GM21723 (cell line): ENCODE measurements around the gene MBD5.

ENCODE experiments used
- ATAC-seq: cut with Tn5 transposase; IDR thresholded peaks from one replicate; pipeline ENCODE4 v1.9.1; 2021; ENCODE audit warnings: mild to moderate bottlenecking, moderate library complexity; ENCODE audit not compliant: unreplicated experiment

Gene MBD5

DNA sequence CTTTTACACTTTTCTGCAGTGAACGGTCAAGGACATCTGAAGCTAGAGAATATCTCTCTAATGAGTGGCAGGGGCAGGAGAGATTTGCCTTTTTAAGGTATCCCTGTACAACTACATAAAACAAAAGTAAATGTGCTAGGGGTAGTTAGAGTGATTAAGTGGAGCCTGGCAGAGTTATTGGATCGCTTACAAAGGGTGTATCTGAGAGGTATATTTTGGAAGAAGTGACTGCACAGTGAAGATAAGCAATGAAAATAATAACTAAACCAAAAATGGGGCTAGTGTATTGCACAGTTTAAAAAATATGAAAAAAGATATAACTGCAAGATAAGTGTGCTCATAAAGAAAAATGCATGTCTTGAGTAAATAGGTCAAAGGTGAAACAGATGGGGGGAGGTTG, 430.2 kb downstream of the MBD5 start:
- no peak for ATAC-seq

DNA sequence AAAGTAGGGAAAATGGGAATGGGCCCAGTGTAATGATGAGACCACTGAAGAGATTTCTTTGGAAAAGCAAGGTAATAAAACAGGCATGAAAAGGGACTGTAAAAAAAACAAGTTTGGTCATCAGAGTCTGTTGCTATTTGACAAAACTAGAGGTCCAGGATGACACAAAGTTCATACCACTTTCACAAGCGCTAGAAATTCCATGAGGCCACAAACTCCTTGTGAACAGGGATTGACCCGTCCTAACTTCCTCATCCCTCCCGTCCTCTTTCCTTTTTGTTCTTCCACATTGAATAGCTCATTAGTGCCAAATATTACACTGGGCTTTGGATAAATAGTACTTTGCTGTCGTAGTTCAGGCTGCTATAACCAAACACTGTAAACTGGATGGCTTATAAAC, 434.9 kb downstream of the MBD5 start:
- ATAC-seq, result no peak

DNA sequence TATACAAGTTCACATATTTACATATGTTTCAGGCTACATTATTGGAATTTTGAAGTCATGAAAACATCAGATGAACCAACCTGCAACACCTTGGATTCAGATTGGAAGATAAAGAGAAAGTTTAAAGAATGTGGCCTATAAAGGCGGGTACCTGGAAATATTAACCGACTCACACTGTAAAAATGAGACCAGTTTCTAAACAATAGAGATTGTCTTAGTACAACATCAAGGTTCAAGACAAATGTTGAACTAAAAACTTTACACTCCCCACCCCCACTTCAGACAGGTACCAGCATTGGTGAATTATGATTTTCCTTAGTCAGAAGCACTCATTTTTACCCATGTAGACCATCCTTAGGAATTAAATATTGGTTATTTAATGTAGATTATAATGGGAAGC, 437.3 kb downstream of the MBD5 start:
- ATAC-seq, result no peak

DNA sequence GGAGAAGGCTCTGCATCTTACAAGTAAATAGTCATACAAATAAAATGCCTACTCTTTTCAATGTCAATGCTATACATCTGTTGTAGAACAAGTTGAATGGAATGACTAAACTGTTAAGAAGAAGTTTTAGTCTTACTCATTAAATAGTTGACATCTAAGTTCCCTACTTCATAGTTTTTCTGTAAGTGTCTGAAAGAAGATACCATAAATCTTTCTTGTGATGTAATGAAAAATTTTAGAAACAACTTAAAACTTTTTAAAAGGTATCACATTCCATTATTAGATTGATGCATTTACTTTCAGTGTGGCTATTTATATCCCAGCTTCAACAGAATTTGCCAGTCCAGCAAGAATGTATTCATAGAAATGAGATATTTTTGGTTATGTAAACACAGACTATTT, 438.5 kb downstream of the MBD5 start:
- no peak for ATAC-seq

DNA sequence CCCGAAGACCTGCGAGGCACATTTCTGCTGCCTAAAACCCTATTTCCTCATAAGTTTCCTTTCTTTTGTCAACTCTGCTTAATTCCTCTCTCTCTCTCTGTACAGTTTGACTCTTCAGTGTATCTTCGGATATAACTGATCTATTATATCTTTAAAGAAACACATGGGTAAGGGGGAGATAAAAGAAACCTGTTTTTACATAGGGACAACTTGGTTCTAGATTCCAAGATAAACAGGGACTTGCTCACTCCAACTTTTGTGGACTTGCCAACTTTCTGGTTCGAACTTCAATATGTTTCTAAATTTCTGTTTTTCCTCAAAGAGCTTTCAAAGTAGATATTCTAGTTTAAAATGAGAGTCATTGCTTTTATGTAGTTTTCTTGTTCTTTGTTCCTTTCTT, 441.0 kb downstream of the MBD5 start:
- ATAC-seq, result no peak

DNA sequence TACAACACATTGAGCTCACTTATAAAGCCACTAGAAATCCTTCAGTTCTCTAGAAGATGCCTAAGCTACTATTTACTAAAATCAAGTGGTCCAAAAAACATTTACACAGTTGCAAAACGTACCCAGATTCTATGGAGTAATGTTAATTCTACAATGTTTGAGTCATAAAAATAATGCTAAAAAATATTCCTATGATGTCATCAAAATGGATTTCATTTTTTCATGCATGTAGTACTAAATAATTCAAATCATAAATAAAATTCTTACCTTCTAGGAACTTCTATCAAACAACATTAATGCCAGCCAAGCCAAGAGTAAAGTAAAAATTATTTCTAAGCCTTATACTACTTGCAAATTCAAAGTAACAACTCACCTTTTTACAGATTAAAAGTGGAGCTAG, 454.7 kb downstream of the MBD5 start:
- no peak for ATAC-seq

DNA sequence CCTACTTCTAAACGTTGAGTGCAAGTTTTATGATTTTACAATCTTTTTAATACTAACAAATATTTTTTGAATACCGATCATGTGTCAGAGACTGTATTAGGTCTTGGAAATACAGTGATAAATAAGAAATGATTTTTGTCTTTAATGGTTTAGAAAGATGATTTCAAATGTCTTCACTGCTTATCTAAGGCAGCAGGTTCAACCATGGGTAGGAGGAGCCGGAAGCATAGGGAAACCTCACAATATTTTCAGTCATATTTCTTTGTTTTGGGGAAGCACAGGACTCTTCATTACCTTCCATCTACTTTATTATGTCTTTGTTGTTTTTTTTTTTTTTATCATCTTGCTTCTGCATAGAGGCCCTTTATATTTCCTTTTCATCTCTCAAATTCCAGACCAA, 458.5 kb downstream of the MBD5 start:
- ATAC-seq, result no peak

DNA sequence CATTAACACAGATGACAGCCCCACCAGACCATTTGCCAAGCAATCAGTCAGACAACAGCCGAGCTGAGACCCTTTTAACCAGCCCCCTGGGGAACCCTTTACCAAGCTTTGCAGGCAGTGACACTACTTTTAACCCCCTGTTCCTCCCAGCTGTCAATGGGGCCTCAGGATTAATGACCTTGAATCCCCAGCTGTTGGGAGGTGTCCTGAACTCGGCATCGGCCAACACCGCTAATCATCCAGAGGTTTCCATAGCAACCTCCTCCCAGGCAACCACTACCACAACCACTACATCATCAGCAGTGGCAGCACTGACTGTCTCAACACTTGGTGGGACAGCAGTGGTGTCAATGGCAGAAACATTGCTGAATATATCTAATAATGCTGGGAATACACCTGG, 462.8 kb downstream of the MBD5 start:
- ATAC-seq, result no peak

DNA sequence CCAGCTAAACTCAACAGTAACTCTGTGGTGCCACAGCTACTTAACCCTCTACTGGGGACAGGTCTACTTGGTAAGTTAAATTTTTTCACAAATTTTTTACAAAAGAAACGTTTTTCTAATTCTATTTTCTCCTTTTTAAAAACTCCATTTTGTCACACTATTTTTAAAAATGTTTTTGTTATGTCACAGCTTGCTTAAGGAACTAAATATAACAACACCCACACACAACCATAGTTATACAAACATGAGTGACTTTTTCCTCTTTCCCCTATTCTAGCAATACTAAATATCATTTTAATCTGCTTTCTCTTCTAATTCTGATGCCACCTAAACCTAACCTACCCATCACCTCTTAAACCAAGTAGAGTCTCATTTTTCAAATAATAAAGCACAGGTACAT, 463.2 kb downstream of the MBD5 start:
- ATAC-seq, result no peak

DNA sequence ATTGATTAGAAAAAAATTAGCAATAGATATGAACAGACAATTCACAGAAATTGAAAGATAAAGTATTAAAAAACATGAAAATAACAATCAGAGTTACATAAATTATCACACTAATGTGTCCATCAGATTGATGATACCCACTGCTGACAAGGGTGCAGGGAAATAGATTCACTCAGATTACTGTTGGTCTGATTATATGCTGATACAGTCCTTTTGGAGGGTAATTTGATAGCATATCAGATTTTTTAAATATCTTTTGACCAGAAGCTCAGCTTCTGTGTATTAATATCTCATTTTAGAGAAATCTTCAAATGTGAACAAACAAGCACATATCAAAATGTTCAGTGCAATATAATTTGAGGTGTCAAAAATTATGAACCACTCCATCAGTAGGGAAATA, 465.8 kb downstream of the MBD5 start:
- no peak for ATAC-seq

DNA sequence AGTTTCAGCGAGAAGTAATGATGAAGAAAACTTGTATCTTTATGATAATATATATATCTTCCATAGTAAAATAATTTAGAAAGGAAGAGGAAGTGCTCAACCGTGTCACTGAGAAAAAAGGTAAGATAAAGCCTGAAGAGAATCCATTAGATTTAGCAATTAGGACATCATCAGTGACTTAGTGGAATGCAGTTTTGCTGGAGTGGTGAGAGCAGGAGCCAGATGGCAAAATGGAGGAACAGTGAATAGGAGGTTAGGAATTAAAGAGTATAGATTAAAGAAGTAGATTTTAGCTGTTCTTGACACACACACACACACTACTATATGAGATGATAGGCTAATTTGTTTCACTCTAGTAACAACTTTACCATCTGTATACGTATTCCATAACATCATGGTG, 466.5 kb downstream of the MBD5 start:
- no peak for ATAC-seq

DNA sequence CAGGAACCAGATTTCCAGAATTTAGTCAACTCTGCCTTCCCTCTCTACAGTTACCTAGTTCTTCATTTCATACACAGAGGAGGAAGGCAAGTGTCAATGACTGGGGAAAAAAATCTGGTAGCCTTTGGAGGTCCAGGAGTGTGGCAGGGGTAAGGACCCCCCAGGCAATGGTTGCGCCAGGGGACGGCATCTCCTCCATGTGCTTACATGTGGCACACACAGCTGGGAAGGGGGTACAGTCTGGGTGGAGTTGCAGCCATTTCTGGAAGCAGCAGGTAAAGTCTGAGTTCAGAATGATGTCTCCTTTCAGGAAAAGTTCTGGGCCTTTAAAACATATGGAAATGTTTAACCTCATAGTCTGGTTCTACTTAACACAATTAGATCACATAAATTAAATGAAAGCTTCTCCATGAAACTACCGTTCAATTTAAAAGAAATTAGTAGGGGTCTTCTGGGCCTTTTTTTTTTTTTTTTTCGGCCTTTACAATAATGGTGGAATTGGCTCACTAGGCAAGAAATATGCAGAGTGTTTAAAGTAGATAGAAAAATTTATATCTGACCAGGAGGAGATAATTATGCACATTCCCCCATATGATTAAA, 470.0 kb downstream of the MBD5 start:
- ATAC-seq, result no peak

DNA sequence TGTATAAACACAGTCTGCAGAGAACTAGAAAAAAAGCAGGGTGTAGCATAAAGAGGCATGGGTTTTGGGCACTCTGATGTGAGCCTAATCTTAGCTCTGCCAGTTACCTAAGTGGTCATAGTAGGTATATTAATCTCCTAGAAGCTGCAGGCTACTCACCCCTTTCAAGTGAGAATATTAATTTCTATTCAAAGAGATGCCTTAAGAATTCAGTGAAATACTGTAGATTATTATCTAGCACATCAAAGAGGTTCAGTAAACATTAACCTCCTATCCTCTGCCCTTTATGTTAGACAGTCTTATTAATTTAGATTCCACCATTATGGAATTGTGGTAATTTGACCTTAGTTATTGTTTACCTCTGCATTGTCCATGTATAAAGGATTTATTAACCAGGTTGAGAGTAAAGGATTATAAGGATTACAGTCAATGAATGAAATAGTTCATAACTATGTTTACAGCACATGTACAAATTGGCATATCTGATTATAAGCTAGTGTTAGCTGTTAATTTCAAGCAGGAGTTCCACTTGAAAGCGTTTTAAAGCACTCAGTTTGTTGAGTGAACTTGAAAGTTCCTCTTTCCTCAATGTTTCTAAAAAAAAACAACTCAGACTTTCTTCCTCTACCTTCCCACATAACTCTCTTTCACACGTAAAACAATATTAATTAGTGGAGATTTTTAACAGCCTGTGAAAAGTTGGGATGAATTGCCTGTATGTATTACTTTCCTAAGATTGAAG, 473.1 kb downstream of the MBD5 start:
- ATAC-seq, result peak; percentile 63

DNA sequence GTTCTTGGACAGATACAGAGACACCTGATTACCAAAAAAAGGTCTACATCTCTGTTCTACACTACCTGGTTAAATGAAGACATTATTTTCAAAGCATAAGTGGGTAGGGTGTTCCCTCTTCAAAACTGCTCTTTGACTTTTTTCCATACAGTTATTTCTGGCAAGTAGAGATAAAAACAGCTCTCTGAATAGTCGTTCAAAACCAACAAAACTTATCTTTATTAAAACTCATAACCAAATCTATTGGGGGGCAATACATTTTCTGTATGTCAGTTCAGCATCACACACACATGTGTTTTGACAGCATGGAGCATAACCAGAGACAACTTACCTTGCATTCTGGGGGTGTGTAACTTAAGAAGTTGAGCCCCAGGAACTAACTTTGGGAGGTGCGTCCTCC, 474.7 kb downstream of the MBD5 start:
- ATAC-seq, result no peak

DNA sequence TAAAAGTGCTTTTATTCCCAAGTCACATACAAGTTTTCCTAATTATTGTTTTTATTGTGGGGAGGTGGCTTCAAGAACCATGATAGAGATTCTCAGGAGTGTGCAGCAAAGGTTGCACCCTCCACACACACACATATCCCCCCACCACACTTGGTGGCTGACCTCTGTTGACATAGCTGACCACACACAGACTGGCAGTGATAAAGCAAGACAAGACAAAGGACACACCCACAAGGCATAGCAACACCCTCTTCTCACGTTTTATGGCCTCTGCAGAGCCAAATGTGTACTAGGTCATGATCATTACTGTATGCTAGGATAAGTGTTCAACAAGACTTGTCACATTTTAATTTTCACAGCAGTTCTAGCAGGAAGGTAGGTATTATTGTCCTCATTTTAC, 480.7 kb downstream of the MBD5 start:
- no peak for ATAC-seq

DNA sequence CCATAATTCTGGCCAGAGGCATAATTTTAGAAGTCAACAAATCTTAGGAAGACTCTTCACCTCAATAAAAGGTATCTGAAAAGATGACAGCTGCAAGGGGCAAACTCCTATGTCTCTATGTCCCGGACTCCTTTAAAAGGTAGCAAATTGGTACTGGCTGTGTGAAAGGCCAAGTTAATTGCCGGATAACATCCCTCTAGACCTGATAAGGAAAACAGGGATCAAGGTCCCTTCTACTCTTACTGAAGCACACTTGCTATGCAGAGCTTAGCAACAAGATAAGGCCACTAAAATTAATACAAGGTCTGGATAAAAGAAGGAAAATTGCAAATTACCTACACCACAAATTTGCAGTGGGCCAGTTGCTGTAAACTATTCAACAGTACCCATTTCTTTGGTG, 482.6 kb downstream of the MBD5 start:
- no peak for ATAC-seq

DNA sequence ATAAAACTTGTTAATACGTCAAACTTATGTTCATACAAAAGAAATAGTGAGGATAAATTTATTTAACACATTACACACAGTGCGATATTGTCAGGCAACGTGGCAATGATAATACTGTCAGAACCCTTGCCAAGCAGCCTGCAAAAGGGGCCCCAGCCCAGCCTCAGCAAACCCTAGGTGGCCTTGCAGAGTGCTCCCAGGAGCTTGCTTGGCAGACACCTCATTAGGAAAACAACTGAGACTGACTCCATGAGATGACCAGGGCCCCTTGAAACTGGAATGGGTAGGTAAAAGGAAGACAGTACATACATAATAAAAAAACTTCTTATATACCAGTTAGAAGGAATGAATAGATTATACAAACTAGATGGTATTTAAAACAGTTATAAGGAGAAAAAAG, 487.1 kb downstream of the MBD5 start:
- no peak for ATAC-seq

DNA sequence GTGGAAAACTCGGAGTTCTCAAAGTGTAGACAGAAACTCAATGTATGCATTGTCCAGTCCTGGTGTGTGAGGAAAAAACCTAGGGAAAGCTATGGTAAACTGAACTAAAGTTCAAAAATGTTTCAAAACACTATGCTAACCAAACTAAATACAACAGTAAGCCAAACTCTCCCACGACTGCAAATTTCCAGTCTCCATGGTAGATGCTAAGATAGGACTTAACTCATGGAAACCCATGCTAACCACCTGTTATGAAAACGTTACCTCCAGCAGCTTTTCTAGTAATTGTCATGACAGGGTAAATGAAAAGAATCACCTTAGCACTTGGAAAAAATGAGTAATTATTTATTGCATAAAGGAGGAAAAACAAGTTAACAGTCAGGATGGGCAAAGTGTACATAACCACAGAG, 488.0 kb downstream of the MBD5 start:
- peak; percentile 2 for ATAC-seq

DNA sequence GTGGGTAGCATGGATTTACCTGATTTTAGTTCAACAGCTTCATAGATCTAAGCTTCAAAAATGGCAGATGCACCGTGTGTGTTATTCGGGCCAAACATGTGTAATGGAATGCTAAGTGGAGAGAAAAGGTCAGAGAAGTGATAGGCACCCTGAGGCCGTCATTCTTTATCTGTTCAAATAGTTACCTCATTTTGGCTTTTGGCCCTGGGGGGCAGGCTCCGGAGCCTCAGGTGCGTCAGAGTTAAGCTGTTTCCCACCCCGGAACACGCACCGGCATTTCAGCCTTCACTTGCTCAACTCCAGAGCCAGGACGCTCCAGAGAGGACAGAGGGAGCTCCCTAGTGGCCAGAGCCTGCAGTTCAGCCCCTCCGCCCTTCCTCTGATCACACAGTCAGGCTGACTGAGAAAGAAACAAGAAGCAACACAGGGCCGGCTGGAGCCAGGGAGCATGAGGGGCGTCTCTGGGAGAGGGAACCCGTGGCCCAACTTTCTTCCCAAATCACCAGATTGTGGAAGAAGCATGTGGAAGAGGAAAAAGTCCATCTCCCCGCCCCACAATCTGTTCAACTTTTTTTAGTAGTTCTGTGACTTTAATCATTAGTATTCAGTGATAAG, 488.5 kb downstream of the MBD5 start:
- ATAC-seq, result peak; percentile 100

DNA sequence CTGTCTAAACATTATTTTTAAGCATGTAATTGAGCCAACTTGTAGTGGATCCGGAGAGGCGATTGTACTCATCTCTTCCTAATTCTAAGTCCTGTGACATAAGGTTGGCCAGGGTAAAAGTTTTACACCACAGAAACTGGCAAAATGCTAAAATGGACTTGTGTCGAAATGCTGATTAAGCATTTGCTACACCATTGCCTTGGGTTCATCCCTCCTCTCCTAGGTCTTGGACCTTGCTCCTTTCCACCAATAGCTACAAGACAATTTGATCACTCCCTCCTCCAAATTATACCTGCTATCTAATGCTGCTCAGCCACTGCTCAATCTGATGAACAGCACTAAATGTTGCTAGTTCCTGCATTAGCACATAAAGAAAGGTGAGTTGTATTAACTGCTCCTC, 491.0 kb downstream of the MBD5 start:
- ATAC-seq, result no peak

DNA sequence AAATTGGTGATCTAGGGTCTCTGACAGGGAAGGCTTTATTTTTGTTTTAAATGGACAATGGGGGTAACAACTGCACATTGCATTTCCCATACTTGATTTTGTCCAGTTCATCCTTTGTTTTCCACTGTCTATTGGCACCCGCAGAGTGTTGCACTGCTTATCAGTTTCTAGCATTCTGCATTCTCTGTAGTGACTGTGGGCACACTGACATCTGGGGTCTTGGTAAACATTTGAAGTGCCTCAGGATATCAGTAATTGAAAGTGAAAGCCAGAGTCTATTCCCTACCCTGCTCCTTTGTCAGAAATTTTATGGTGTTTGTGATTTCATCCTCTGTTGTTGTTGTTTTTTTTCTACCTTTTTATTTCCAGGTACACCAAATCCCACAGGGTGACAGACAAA, 491.6 kb downstream of the MBD5 start:
- no peak for ATAC-seq

DNA sequence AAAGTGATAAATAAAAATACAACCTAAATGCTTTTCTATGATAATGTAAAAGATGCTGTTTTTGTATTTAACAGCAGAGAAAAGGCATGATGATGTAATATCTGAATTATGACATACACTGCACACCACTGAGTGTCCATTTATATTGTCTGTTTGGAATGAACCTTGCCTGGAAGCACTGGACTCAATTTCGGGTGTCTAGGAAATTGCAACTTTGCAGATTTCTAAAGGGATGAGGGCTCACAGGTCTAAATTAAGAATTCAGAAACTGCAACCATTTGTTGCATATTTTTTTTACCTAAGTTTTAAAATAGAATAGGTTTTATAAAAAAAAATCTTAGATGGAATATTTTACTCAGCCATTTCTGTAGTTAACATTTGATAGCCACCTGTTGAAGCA, 492.5 kb downstream of the MBD5 start:
- ATAC-seq, result no peak

DNA sequence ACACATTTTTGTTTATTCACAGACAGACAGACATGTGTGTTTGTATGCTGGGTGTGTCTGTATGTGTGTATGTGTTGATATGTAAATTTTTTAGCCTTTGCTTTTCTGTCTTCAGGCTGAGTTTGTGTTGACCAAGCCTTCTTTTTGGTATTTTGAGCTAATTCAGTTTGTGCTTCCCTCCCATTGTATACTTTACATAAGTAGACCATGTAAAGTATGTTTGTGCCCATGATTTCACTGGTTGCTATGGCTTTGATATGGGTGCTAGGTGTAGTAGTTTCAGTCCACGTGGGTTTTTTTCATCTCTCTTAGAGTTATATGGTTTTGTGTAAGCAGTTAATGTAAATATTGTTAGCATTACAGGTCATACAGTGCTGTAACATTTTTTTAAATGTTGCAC, 494.2 kb downstream of the MBD5 start:
- ATAC-seq, result no peak
